HG03066 (cell line): ENCODE data around the gene C1orf226.

Experiments used
- ATAC-seq: cut with Tn5 transposase; IDR thresholded peaks from one replicate; pipeline ENCODE4 v1.9.1; 2021; ENCODE audit warnings: low read depth; ENCODE audit not compliant: unreplicated experiment

Gene C1orf226

DNA sequence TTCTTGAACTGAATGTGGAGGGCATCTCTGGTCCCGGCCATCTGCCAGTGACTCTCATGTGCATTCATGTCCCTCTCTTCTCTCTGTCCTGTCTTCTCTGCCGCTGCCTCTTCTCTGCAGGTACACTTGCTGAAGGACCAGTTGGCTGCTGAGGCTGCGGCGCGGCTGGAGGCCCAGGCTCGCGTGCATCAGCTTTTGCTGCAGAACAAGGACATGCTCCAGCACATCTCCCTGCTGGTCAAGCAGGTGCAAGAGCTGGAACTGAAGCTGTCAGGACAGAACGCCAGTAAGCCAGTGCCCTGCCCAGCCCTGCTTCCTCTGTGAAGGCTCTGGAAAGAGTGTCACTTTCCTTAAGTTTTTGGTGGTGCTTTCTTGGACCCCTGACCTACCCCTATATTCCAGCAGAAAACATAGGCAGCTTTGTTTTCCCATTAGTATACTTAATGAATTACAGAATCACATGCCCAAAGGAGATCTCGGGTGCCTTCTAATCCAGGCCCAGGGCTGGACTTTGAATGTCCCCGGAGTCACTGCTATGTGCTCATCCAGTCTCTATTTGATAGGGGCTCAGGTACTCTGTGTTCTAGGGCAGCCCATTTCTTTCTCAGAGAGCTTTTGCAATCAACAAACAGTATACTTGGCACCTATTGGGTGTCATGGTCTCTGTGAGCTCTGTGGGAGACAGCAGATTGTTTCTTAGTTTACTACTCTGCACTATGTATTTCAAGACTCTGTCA, 16.1 kb upstream of the C1orf226 start:
- ATAC-seq = no peak

GRCh38 chr1:162366149-162366548, 15.4 kb upstream of the C1orf226 start:
- ATAC-seq = no peak

DNA sequence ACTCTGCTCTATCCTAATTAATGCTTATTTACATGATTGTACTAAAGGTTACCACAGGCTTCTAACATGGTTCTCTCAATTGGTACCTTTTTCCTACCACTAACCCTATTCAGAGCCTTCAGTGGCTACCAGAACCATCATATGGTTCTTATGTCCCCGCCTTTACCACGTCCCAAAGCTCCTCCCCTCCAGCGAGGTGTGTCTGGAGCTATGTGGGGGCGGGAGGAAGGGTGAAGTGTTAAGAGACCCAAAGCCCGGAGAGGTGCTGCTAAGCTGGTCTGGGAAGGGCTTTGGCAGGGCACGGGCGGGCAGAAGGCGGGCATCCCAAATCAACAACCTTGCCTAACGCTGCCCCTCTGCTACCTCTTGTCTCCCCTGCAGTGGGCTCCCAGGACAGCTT, 14.9 kb upstream of the C1orf226 start:
- no peak for ATAC-seq

- ATAC-seq = no peak
These were observed 14.5 kb upstream of the C1orf226 start for GRCh38 chr1:162367073-162367472.

DNA sequence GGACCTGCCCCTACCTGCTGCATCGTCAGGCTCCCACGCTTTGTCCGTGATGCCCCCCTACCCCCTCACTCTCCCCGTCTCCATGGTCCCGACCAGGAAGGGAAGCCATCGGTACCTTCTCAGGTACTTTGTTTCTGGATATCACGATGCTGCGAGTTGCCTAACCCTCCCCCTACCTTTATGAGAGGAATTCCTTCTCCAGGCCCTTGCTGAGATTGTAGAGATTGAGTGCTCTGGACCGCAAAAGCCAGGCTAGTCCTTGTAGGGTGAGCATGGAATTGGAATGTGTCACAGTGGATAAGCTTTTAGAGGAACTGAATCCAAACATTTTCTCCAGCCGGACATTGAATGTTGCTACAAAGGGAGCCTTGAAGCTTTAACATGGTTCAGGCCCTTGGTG, 13.8 kb upstream of the C1orf226 start:
- no peak for ATAC-seq

DNA sequence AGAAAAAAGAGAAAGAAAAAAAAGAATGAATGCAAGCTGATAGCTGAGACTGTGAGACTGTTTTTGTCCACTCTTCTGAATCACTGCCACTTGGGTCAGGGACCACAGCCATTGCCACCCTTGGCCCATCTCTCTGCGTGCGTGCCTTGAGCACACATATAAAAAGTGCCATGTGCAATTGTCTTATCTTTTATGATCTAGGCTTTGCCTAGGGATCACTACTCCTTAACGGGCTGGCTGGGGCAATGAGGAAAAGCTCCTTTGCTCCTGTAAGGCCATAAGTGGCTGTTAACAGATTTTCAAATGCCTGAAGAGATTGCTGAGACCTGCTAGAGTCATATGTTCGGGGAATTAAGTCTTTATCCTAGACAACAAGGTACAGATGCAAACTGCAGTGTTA, 13.1 kb upstream of the C1orf226 start:
- ATAC-seq = no peak

DNA sequence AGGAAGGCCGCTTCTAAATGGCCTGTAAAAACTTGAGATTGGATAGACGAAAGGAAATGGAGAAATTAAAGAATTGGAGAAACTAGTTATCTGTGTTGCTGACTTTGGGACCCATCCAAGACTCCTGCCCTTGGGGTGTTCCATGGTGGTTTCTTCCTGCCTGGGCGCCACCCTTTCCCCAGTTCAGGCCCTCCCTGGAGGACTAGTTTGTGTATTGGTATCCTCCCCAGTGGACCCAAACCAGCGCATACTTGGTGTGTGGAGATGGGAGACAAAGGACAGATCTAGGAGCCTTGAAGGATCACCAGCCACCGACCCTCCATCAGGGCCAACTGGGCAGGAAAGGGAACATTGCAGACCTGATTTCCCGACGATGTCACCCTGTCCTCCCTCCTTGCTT, 12.0 kb upstream of the C1orf226 start:
- no peak for ATAC-seq

DNA sequence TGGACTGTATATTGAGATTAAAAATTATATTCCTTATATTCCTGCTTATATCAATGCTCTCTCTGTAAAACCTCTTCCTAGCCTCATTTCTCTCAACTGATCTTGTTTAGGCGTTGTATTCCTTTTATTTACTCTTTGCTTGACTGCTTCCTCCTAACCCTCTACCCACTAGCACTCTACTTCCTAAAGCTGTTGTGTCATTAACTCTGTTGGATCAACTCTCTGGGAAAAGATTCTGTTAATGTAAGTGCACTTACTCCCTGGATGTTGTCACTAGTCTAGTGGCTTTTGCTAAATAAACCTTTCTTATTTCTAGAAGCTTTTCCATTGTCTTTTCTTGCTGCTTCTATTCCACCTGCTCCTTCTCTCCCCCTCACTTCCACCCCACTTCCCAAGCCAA, 11.4 kb upstream of the C1orf226 start:
- no peak for ATAC-seq

- ATAC-seq = no peak
These were observed 10.8 kb upstream of the C1orf226 start for GRCh38 chr1:162370721-162371120.

DNA sequence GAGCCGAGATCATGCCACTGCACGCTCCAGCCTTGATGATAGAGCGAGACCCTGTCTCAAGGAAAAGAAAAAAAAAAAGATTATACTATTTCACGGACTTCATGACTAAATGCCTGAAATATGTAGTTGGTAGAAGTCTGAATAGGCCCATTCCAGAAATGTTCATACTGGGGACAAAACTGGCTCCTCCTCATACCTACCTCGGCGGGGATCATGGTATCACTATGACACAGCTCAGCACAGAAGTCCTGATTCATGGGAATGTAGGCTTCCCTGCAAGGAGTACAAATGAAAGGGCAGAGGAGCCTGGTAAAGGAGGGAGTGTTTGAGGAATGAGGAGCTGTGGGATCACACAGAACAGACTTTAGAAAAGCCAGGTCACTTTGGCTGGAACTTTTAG, 9.9 kb upstream of the C1orf226 start:
- no peak for ATAC-seq

- ATAC-seq = no peak
These were observed 9.1 kb upstream of the C1orf226 start for GRCh38 chr1:162372159-162373071.

GRCh38 chr1:162373072-162373427, 8.5 kb upstream of the C1orf226 start:
- ATAC-seq = no peak

- ATAC-seq = no peak
These were observed 7.8 kb upstream of the C1orf226 start for GRCh38 chr1:162373541-162374260.

- no peak for ATAC-seq
These were observed 7.1 kb upstream of the C1orf226 start for GRCh38 chr1:162374406-162374805.

GRCh38 chr1:162375463-162375862, 6.1 kb upstream of the C1orf226 start:
- ATAC-seq = no peak

DNA sequence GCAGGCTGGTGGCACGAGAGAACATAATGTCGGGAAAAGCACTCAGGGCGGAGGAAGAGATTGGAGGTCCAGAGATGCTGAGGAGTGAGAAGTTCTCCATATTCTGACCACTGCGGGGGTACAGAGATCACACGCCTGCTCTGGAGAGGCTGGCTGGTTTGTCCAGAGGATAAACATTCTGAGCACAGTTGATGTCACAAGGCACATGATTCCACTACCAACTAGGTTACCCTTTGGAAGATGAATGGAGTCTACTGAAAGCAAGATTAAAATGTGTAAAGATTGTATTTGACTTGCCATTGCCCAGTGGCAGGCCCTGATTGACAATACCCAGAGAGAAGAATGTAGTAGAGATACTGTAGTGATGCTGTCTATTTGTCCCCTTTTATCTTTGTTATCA, 4.8 kb upstream of the C1orf226 start, which contains the start of gene SPATA46:
Gene SPATA46, minus strand, starts transcription at position 164 of the 400 bp plus-strand sequence. Its CDS starts 64 bp downstream, at position 100.
- ATAC-seq = no peak

DNA sequence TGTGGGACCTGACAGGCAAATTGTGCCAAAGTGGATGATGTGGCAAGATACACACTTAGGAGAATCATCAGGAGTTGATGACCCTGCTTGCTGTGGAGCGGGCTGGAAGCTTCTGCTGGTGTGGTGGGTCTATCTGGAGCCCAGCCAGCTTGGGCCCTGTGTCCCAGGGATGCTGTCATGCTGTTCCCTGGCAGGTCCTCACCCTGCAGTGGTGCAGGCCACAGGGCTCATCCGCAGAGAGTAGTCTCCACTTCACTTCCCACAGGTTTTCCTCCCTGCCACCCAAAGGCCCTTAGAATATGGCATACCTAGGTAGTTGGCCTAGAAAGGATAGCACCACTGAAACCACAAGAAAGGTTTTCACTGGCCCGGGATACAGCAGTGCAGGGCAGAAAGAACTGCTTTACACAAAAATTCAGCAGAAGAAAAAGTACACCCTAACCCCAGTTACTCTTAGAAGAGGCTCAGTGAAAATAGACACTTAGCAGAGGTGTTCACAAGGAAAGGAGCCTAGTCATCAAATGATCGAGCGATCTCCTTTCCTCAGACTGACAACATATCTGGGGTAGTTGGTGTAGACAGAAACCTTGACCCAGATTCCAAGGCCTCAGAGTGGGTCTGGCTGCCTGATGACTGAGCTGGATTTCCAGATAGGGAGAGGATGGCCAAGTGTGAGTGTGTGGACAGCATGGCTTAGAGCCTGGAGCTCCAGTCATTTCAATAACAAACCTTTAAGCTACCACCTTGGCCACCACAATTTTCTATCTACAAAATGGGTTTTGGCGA, 1.3 kb upstream of the C1orf226 start:
- ATAC-seq = no peak

GRCh38 chr1:162381941-162382750, 618 bp downstream of the C1orf226 start:
- no peak for ATAC-seq

GRCh38 chr1:162383091-162383490, 1.6 kb downstream of the C1orf226 start:
- ATAC-seq = no peak

GRCh38 chr1:162383516-162383915, 2.0 kb downstream of the C1orf226 start:
- no peak for ATAC-seq
